PC-3 (cell line): Measurements from ENCODE around the gene R3HDM2. TPM values are rescaled to one million over a fixed set of nuclear protein-coding genes. Genes with fewer than 3 reads are reported as not detected.

Experiments used
- ATAC-seq: fragments of 200-7000 bp; cut with Tn5 transposase; 2 replicates; pipeline ENCODE4 v1.9.1; 2020; ENCODE audit warnings: mild to moderate bottlenecking, moderate library complexity
- BruUV-seq: library from RNA; stranded (reverse); fragments of 400-500 nt; replicated peaks from 2 replicates; lab custom pipeline; 2021; lab: Mats Ljungman, UMichigan
- CTCF ChIA-PET: fragments of 300-600 bp; sonication (Branson Sonifier 250); formaldehyde crosslinking; loops from one replicate; lab custom pipeline; 2022; ENCODE audit warnings: antibody characterized with exemption; lab: Charles Lee
- POLR2A ChIA-PET: fragments of 300-600 bp; sonication (Branson Sonifier 250); formaldehyde crosslinking; loops from one replicate; lab custom pipeline; 2022; ENCODE audit warnings: antibody characterized with exemption; ENCODE audit not compliant: unreplicated experiment; lab: Charles Lee
- DNase-seq: peaks from one replicate; pipeline ENCODE4 v3.0.0-alpha.2; 2015
- H2AFZ ChIP-seq: fragments of 300-600 bp; sonication (generic); 2 replicates; pipeline ENCODE4 v1.6.0; 2016; ENCODE audit warnings: antibody characterized with exemption, low read length
- H3F3A ChIP-seq: fragments of 300-600 bp; sonication (generic); one replicate; pipeline ENCODE4 v1.6.0; 2017; ENCODE audit warnings: antibody characterized with exemption, low read length, control low read depth, mild to moderate bottlenecking; ENCODE audit not compliant: unreplicated experiment
- H3K27ac ChIP-seq: fragments of 300-600 bp; sonication (generic); 2 replicates; pipeline ENCODE4 v1.5.1; 2016; ENCODE audit warnings: mild to moderate bottlenecking, low read length
- H3K27me3 ChIP-seq: fragments of 300-600 bp; sonication (generic); 2 replicates; pipeline ENCODE4 v1.6.1; 2016; ENCODE audit warnings: low read length, mixed read lengths
- H3K36me3 ChIP-seq: fragments of 300-600 bp; sonication (generic); 2 replicates; pipeline ENCODE4 v1.6.1; 2016; ENCODE audit warnings: low read depth, mixed run types, low read length, mixed read lengths
- H3K4me1 ChIP-seq: fragments of 300-600 bp; sonication (generic); 2 replicates; pipeline ENCODE4 v1.5.1; 2016; ENCODE audit warnings: low read length; ENCODE audit not compliant: insufficient read depth
- H3K4me2 ChIP-seq: fragments of 300-600 bp; sonication (generic); 2 replicates; pipeline ENCODE4 v1.6.0; 2016; ENCODE audit warnings: low read length
- H3K4me3 ChIP-seq: fragments of 300-600 bp; sonication (generic); 2 replicates; pipeline ENCODE4 v1.5.1; 2016; ENCODE audit warnings: mild to moderate bottlenecking, low read length, mixed read lengths
- H3K79me2 ChIP-seq: fragments of 300-600 bp; sonication (generic); 2 replicates; pipeline ENCODE4 v1.6.1; 2017; ENCODE audit warnings: low read length, mixed read lengths
- H3K9ac ChIP-seq: fragments of 300-600 bp; sonication (generic); 2 replicates; pipeline ENCODE4 v1.6.0; 2016; ENCODE audit warnings: mild to moderate bottlenecking, low read length
- H3K9me2 ChIP-seq: fragments of 300-600 bp; sonication (generic); replicated peaks from 2 replicates; pipeline ENCODE4 v1.6.1; 2016; ENCODE audit warnings: mixed run types, low read length, mixed read lengths
- H3K9me3 ChIP-seq: fragments of 300-600 bp; sonication (generic); 2 replicates; pipeline ENCODE4 v1.6.1; 2016; ENCODE audit warnings: low read length, mixed read lengths
- H4K20me1 ChIP-seq: fragments of 300-600 bp; sonication (generic); 2 replicates; pipeline ENCODE4 v1.6.1; 2016; ENCODE audit warnings: low read length, mixed read lengths
- EZH2 ChIP-seq: fragments of 300-600 bp; sonication (generic); IDR thresholded peaks from one replicate; pipeline ENCODE4 v1.6.1; 2017; ENCODE audit warnings: antibody characterized with exemption, mild to moderate bottlenecking, low read length; ENCODE audit not compliant: unreplicated experiment
- EZH2phosphoT487 ChIP-seq: fragments of 300-600 bp; sonication (generic); IDR thresholded peaks from 2 replicates; pipeline ENCODE4 v1.6.1; 2018; ENCODE audit warnings: mild to moderate bottlenecking, antibody characterized with exemption, low read length, borderline replicate concordance
- intact Hi-C: fragments of 100-400 bp; cut with micrococcal nuclease; formaldehyde crosslinking; loops from 2 replicates; pipeline ENCODE4 v1.9.0; 2023
- total RNA-seq: library from RNA; depleted of rRNA; stranded (reverse); fragments of >200 nt; gene quantifications from 2 replicates; pipeline ENCODE4 v1.2.3, GENCODE V29; 2014
- TF ChIP-seq, protein P1 (sequence below): fragments of 300-600 bp; sonication (generic); conservative IDR thresholded peaks from 2 replicates; pipeline ENCODE4 v1.5.1; 2017; ENCODE audit warnings: antibody characterized with exemption, low read depth, mild to moderate bottlenecking, low read length

R3HDM2 gene
- total RNA-seq, 1 experiment from 2014 or later: 14.0 TPM

GRCh38 chr12:57473392-57473791 is 42.5 kb upstream of the R3HDM2 start:
- no peaks in the 10 kb centered on the region for H3K79me2 ChIP-seq
- POLR2A ChIA-PET: no interaction called here
- no peak overlapping the region for H3K4me2 ChIP-seq
- no peaks in the 10 kb centered on the region for H3K9me3 ChIP-seq
- CTCF ChIA-PET: no interaction called here
- no peak overlapping the region for H3K27ac ChIP-seq
- H3K27me3 ChIP-seq: peaks cover 68% of the 10 kb centered on the region
- H3K4me1 ChIP-seq: no peaks in the 10 kb centered on the region
- no TSS peak for BruUV-seq
- H3K4me3 ChIP-seq: no peak overlapping the region
- H3K9me2 ChIP-seq: no peaks in the 10 kb centered on the region
- no peak overlapping the region for H2AFZ ChIP-seq
- H3K36me3 ChIP-seq: no peaks in the 10 kb centered on the region
- H4K20me1 ChIP-seq: no peaks in the 10 kb centered on the region
- DNase-seq (no peak), ATAC-seq (no peak)
- TF ChIP-seq EZH2 (no peak), EZH2phosphoT487 (no peak)
- TF ChIP-seq, protein P1, sequence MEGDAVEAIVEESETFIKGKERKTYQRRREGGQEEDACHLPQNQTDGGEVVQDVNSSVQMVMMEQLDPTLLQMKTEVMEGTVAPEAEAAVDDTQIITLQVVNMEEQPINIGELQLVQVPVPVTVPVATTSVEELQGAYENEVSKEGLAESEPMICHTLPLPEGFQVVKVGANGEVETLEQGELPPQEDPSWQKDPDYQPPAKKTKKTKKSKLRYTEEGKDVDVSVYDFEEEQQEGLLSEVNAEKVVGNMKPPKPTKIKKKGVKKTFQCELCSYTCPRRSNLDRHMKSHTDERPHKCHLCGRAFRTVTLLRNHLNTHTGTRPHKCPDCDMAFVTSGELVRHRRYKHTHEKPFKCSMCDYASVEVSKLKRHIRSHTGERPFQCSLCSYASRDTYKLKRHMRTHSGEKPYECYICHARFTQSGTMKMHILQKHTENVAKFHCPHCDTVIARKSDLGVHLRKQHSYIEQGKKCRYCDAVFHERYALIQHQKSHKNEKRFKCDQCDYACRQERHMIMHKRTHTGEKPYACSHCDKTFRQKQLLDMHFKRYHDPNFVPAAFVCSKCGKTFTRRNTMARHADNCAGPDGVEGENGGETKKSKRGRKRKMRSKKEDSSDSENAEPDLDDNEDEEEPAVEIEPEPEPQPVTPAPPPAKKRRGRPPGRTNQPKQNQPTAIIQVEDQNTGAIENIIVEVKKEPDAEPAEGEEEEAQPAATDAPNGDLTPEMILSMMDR: no peak
- no peak overlapping the region for H3K9ac ChIP-seq
- intact Hi-C loops: no loop called here
- H3F3A ChIP-seq: no peaks in the 10 kb centered on the region

DNA sequence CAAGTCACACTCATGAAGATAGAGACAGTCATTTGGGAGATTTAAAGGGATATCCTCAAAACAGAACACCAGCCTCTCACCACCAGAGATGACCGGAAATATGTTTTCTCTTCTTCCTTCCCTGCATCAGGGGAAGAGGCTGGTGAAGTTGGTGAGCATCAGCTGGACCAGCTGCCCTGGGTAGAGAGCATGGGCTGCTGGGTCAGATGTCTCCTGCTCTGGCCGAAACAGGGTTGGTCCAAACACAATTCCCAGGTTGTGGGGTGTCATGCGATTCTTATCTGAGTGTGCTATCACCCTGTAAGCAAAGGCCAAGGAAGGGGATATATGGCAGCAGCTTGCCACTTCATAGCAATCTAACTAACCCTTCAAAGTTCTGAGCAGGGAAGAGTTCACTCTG is 41.5 kb upstream of the R3HDM2 start:
- ATAC-seq: no peak
- Histone ChIP-seq H4K20me1 (no peaks in the 10 kb centered on the region), H3K27me3 (peaks cover 78% of the 10 kb centered on the region), H3F3A (no peaks in the 10 kb centered on the region), H3K4me2 (no peak overlapping the region), H2AFZ (no peak overlapping the region), H3K36me3 (no peaks in the 10 kb centered on the region), H3K79me2 (no peaks in the 10 kb centered on the region), H3K4me3 (no peak overlapping the region), H3K9me3 (no peaks in the 10 kb centered on the region), H3K9me2 (no peaks in the 10 kb centered on the region), H3K9ac (no peak overlapping the region), H3K4me1 (no peaks in the 10 kb centered on the region), H3K27ac (no peak overlapping the region)
- intact Hi-C loops: no loop called here
- DNase-seq: no peak
- POLR2A ChIA-PET: no interaction called here
- CTCF ChIA-PET: no interaction called here
- TF ChIP-seq, protein P1: no peak
- TF ChIP-seq EZH2phosphoT487 (no peak), EZH2 (no peak)
- BruUV-seq: no TSS peak

DNA sequence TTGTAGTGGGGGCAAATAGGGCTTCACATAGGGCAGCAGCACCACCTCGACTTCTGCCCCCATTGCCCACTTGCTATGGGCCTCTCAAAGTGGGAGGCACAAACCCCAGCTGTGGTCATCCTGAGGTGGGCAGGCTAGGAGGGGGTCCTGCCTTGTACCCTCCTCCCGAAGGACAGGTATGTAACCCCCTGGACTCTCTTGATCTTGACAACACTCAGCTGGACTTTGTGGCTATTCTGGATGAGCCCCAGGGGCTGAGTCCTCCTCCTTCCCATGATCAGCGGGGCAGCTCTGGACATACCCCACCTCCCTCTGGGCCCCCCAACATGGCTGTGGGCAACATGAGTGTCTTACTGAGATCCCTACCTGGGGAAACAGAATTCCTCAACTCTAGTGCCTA is 40.8 kb upstream of the R3HDM2 start:
- ChIA-PET POLR2A (no interaction called here), CTCF (no interaction called here)
- Histone ChIP-seq H3F3A (no peaks in the 10 kb centered on the region), H3K27me3 (peaks cover 82% of the 10 kb centered on the region), H3K4me1 (no peaks in the 10 kb centered on the region), H3K36me3 (no peaks in the 10 kb centered on the region), H3K79me2 (no peaks in the 10 kb centered on the region), H3K27ac (no peak overlapping the region), H3K4me3 (no peak overlapping the region), H3K9ac (no peak overlapping the region), H3K9me3 (no peaks in the 10 kb centered on the region), H4K20me1 (no peaks in the 10 kb centered on the region), H3K9me2 (no peaks in the 10 kb centered on the region), H2AFZ (no peak overlapping the region), H3K4me2 (no peak overlapping the region)
- intact Hi-C loops: no loop called here
- DNase-seq (no peak), ATAC-seq (no peak)
- TF ChIP-seq EZH2phosphoT487: no peak
- TF ChIP-seq EZH2: no peak
- TF ChIP-seq, protein P1: no peak
- BruUV-seq: no TSS peak
